ENCODE measurements around the gene ZNF835. TPM values are rescaled to one million over a fixed set of nuclear protein-coding genes. Genes with fewer than 3 reads are reported as not detected.

Gene ZNF835
- total and polyA plus RNA-seq, 7 experiments from 2014 or later = 0.73 to 10.4 (median 1.9) TPM

Other genes with a start within 250 kb of the ZNF835 start
- gene ZNF667, start 194.4 kb downstream of the ZNF835 start, total RNA-seq = 1 to 10 TPM in 4 of 5 experiments, not detected in 1; 1.1 to 8.1 (median 2.2) TPM
- 1 to 10 TPM; 2.3 to 3.1 TPM for gene ZNF667, start 194.4 kb downstream of the ZNF835 start, polyA plus RNA-seq
- gene ZNF471, start 163.9 kb downstream of the ZNF835 start, total RNA-seq = 1 to 10 TPM in 3 of 5 experiments, under 1 TPM in 2; 0.22 to 2.3 (median 1.6) TPM
- 1 to 10 TPM; 1.1 to 1.6 TPM for gene ZNF471, start 163.9 kb downstream of the ZNF835 start, polyA plus RNA-seq
- 10 to 100 TPM in 2 of 5 experiments, 1 to 10 TPM in 3; 3.1 to 10.6 (median 5.4) TPM for gene ZFP28, start 132.8 kb downstream of the ZNF835 start, total RNA-seq
- gene ZFP28, start 132.8 kb downstream of the ZNF835 start, polyA plus RNA-seq = 1 to 10 TPM; 2.4 to 2.8 TPM
- 1 to 10 TPM in 4 of 5 experiments, under 1 TPM in 1; 0.98 to 5.9 (median 2.4) TPM for gene ZNF470, start 104.3 kb downstream of the ZNF835 start, total RNA-seq
- gene ZNF470, start 104.3 kb downstream of the ZNF835 start, polyA plus RNA-seq = 1 to 10 TPM; 2.1 to 3.5 TPM
- gene ZNF71, start 76.5 kb downstream of the ZNF835 start, total RNA-seq = 1 to 10 TPM; 4.5 to 7.7 (median 6.6) TPM
- 10 to 100 TPM in 1 of 2 donors, 1 to 10 TPM in 1; 7.7 to 12.9 TPM for gene ZNF71, start 76.5 kb downstream of the ZNF835 start, polyA plus RNA-seq
- gene SMIM17, start 28.6 kb downstream of the ZNF835 start, total RNA-seq = under 1 TPM in 2 of 5 experiments, not detected in 3; 0.31 to 0.37 TPM
- gene SMIM17, start 28.6 kb downstream of the ZNF835 start, polyA plus RNA-seq = not detected
- under 1 TPM in 1 of 5 experiments, not detected in 4; 0.15 TPM for gene PEG3, start 169.0 kb upstream of the ZNF835 start, total RNA-seq
- not detected for gene PEG3, start 169.0 kb upstream of the ZNF835 start, polyA plus RNA-seq
- gene ZIM2, start 169.0 kb upstream of the ZNF835 start, total RNA-seq = not detected
- not detected for gene ZIM2, start 169.0 kb upstream of the ZNF835 start, polyA plus RNA-seq

Measured in naive thymus-derived CD4-positive, alpha-beta T cell (primary cell).